Measurements from ENCODE around the gene MMP28. TPM values are rescaled to one million over a fixed set of nuclear protein-coding genes. Genes with fewer than 3 reads are reported as not detected.

Gene MMP28, protein sequence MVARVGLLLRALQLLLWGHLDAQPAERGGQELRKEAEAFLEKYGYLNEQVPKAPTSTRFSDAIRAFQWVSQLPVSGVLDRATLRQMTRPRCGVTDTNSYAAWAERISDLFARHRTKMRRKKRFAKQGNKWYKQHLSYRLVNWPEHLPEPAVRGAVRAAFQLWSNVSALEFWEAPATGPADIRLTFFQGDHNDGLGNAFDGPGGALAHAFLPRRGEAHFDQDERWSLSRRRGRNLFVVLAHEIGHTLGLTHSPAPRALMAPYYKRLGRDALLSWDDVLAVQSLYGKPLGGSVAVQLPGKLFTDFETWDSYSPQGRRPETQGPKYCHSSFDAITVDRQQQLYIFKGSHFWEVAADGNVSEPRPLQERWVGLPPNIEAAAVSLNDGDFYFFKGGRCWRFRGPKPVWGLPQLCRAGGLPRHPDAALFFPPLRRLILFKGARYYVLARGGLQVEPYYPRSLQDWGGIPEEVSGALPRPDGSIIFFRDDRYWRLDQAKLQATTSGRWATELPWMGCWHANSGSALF
- total RNA-seq (2014; rRNA removed; shearing (Covaris generic)) = 0.17 and 1.2 TPM in 2 replicates

DNA sequence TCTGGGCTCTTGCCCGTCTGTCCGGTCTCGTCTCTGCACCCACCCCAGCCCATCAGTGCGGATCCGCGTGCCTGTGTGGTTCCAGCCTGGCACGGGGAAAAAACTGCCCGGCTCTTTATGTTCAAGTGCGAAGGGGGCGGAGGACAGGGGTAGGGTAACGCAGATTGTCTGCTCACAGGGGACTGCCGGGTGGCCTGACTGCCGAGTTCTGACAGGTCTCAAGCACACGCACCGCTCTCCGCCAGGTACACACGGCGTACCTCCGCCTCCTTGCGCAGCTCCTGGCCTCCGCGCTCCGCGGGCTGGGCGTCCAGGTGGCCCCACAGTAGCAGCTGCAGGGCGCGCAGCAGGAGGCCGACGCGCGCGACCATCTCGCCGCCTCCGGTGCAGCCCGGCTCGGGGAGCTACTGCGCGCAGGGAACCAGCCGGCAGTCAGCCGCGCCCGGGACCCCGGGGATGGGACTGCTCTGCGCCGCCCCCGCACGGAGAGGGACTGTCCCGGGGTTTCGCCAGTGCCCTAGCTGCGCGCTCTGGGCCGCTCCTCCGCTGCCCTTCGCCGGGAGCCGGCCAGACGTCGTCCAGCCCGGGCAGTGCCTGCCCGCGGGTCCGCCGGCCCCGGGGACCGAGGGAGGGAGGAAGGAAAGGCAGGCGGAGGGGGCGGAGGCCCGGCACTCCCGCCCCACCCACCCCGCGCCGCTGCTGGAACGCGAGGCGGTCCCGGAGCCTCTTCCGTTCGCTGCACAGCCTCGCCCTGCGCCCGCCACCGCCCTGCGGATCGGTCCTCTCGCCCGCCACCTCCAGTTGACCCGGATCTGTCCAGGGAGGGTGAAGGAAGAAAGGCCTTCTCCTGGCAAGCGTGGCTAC is at the start of gene MMP28:
Gene MMP28 (minus strand): TSS at position 635 of the 864 bp plus-strand sequence. CDS start 264 bp downstream, at position 371.
- DNase-seq (ENCODE audit: low read depth) = peak; percentile 37

DNA sequence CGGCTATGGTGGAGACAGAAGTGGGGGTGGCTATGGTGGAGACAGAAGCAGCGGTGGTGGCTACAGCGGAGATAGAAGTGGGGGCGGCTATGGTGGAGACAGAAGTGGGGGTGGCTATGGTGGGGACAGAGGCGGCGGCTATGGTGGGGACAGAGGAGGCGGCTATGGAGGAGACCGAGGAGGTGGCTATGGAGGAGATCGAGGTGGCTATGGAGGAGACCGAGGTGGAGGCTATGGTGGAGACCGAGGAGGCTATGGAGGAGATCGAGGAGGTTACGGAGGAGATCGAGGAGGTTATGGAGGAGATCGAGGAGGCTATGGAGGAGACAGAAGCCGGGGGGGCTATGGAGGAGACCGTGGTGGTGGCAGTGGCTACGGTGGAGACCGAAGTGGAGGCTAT is 49.1 kb upstream of the MMP28 start:
- DNase-seq (ENCODE audit: low read depth) = no peak

DNA sequence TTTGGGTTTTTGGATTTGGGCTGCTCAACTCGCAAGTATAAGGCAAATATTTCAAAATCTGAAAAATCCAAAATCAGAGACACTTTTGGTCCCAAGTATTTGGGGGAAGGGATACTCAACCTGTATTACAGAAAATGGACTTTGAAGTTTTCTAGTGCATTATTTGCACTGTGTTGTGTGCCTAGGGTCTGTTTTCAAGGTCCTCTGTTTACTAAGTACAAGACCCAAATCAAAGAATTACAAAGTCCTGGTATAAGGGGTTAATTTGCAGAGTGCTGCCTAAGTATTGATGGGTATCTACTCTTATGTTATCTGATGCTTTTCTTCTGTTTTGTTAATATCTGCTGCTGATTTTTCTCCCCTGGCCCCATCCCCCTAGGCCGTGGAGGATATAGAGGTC is 48.3 kb upstream of the MMP28 start:
- no peak for DNase-seq (ENCODE audit: low read depth)

DNA sequence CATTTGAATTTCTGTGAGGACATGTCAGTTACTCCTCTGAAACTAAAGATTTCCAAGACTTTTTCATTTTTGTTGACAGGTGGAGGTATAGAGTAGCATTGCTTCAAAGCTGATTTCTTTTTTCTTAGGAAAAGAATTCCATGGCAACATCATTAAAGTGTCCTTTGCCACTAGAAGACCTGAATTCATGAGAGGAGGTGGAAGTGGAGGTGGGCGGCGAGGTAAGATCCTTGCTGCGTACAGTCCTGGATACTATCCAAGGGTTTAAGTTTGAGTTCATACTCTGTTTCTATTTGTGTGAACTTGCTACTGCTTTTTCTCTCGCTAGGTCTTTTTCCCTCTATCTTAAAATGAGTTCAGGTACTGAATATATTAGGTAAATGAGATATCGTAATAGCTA is 46.8 kb upstream of the MMP28 start:
- no peak for DNase-seq (ENCODE audit: low read depth)

DNA sequence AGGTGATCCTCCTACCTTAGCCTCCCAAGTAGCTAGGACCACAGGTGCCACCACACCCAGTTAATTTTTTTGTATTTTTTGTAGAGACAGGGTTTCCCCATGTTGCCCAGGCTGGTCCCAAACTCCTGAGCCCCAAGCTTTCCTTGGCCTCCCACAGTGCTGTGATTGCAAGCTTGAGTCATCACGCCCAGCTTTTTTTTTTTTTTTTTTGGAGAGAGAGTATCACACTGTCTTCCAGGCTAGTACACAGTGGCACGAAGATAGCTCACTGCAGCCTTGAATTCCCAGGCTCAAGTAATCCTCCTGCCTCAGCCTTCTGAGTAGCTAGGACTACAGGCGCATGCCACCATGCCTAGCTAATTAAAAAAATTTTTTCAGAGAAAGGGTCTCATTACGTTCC is 46.1 kb upstream of the MMP28 start:
- DNase-seq (ENCODE audit: low read depth) = peak; percentile 17

DNA sequence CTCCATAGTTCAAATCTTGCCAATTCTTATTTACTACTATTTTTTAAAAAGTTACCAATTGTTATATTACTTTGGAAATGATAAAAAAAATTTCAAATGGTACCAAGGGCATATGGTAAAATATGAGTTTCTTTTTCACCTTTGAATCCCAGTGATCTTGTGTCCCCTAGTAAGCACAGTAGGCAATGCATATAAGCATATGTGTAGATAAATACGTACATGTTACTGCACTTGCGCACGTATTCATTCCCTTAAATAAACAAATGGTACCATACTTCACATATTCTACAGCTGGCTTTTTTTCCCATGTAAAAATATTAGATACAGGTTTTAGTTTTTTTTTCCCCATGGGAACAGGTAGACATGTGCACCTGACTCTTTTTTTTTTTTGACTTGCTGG is 45.7 kb upstream of the MMP28 start:
- DNase-seq (ENCODE audit: low read depth) = no peak

DNA sequence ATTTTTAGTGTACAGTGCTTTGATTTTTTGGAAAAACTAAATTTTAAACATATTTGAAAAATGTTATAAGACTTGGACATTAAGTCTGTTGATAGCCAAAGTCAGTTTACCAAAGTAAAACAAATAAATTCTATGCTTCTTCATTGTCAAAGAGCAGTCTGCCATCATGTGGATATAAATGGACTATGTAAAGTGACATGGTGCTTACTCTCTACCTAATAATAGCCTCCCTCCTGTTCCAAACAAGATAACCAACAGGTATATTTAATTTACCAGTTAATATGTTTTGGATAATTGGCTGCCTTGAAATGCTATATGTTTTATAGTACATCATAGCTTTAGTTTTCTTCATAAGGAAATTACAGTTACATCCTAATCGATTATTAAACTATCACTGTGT is 29.8 kb upstream of the MMP28 start:
- no peak for DNase-seq (ENCODE audit: low read depth)

DNA sequence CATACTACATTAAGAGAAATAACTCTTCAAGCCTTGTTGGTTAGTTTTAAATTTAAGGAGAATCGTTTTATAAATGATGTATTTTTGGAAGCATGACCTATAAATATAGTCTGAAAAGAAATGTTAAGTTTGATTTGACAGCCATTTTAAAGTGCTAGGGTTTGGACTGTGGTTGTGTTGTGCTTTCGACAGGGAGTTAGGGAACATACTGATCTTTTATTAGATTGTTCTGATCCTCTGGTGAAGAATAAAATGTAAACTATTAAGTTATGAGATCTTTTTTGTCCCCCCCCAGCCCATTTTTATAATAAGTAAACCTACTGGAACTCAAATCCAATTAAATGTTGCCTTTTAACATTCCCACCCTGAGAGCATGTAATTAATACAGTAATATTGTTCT is 25.9 kb upstream of the MMP28 start:
- no peak for DNase-seq (ENCODE audit: low read depth)

DNA sequence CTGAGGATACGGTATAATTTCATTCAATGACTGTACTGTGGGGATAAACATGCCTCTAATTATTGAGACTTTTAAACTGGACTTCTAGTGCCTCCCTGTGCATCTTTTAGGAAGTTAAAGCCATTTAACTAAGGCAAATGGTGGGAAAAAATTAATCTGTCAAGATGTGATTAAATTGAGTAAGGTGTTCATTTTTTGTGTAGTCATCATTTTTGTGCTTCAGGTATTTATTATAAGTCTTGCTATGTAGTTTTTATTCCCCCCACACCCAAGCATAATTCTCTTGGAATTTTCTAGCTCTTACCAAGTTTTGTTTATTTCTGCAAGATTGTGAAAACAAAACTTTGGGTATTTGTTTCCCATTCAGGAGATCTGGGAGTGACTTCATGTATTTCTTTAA is 24.0 kb upstream of the MMP28 start:
- no peak for DNase-seq (ENCODE audit: low read depth)

DNA sequence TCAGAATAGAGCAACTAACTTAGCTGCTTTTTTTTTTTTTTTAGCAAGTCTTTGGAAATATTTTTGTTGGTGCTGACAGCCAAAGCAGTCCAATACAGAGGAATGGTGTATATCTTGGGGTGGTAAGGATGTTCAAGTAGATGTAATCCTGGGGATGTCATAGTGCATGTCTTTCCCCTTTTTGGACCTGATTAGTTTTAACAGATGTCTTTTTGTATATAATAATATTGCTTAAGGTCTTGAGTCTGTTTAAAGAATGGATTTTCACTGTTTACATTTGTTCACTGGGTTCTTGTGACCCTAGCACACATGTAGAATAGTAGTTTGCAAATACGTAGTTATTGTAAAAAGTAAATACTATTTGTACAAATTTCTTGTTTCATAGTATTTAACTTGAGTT is 21.8 kb upstream of the MMP28 start:
- no peak for DNase-seq (ENCODE audit: low read depth)

DNA sequence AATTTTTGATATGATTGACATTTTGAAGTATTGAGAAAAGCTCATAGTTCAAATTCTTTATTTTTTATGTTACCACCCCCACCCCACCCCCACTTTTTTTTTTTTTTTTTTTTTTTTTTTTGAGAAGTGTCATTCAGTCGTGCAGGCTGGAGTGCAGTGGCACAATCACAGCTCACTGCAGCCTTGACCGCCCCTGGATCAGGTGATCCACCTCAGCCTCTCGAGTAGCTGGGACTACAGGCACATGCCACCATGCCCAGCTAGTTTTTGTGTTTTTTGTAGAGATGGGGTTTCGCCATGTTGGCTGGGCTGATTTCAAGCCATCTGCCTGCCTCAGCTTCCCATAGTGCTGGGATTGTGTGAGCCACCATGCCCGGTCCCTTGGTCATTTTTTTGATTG is 21.3 kb upstream of the MMP28 start:
- DNase-seq (ENCODE audit: low read depth) = no peak

DNA sequence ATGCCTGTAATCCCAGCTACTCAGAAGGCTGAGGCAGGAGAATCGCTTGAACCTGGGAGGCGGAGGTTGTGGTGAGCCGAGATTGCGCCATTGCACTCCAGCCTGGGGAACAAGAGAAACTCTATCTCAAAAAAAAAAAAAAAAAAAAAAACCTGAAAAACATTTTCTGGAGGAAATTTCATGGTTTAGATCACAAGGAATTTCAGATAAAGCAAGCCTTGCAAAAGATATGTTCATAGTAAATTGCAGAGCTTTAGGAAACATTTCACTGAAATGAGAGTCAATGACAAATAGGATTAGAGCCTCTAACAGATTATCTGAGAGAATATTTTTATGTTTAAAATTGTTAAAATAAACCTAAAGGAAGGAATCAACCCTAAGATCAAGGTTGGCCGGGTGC is 17.0 kb upstream of the MMP28 start:
- DNase-seq (ENCODE audit: low read depth) = no peak

DNA sequence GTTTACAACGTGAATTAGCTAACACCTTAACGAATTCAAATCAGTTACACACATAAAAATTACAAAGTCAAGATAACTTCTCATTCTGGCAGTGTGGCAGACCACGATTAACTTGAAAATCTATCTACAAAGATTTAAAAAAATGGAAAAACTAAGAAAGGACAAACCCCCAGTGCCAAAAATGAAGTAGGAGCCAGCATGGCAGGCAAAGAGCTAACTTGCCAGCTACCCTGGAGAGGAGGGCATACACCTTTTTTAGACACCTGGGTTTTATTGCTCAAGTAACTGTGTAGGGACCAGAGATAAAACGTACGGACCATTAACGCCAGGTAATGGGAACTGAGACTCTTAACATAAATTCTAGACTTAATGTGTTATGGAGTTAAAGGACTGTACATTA is 16.3 kb upstream of the MMP28 start:
- DNase-seq (ENCODE audit: low read depth) = no peak

DNA sequence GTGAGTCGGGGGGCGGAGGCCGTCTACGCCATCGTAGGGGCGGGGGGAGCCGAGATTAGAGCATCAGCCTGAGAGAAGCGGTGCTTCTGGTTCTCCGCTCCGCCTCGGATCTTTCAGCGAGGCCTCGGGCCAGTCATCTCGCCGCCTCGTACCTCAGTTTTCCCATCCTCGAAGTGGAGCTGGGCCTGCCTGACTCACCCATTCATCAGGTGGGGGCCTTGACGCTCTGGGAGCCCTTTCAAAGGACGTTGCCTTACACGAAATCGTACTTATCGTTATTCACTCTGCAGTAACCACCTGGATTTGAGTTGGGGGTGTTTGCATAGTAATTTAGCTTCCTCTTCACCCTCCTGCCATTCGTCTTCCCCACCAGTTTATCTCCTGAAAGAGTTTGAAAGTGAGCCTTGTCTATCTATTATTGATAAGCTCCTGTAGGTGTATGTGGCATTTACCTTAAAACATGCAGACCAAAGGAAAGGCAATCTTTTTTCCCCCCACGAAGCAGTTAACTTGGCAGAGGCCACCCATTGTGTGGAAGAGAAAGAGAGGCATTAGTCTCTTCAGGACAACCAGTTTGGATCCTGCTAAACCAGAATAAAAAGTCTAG is 14.5 kb upstream of the MMP28 start:
- no peak for DNase-seq (ENCODE audit: low read depth)

DNA sequence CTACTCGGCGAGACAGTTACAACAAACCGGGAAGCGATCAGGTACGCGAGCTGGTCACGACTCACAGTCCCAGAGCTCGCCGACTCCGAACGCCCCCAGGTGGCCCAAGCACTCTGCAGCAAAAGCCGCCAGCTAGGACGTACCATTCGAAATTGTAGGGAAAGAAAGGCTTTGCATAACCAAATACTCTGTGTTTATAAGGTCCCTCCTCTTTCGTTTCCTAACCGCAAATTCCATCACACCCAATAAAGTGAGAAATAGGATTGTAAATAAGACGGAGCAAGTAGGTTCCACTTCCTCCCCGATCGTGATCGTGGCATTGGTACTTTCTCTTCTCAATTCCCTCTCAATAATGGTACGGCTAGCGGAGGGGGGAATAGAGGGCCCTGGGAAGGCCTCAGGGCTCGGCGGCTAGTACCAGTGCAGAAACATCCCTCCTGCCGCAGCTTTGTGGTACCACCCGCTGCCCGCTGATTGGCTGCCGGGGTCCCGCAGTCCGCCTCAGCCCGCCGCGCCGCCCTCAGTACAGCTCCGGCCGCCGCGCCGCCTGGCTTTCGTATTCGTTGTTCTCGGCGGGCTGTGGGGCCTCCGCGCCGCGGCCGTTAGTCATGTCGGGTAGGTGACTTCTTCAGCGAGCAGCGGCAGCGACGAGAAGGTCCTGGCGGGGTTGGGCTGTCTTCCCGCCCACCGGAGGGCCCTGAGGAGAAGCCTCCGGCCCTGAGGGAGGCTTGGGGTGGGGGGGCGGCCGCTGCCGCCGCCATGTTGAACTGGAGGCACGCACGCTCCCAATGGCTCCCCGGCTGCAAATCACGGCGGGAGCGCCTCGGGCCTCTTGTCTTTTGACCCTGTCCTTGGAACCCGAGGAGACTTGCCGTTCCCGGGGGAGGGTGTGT is 13.8 kb upstream of the MMP28 start, which contains the start of gene TAF15:
Gene TAF15 (plus strand): TSS at position 523 of the 893 bp plus-strand sequence. CDS start 86 bp downstream, at position 609.
- DNase-seq (ENCODE audit: low read depth) = peak; percentile 98

DNA sequence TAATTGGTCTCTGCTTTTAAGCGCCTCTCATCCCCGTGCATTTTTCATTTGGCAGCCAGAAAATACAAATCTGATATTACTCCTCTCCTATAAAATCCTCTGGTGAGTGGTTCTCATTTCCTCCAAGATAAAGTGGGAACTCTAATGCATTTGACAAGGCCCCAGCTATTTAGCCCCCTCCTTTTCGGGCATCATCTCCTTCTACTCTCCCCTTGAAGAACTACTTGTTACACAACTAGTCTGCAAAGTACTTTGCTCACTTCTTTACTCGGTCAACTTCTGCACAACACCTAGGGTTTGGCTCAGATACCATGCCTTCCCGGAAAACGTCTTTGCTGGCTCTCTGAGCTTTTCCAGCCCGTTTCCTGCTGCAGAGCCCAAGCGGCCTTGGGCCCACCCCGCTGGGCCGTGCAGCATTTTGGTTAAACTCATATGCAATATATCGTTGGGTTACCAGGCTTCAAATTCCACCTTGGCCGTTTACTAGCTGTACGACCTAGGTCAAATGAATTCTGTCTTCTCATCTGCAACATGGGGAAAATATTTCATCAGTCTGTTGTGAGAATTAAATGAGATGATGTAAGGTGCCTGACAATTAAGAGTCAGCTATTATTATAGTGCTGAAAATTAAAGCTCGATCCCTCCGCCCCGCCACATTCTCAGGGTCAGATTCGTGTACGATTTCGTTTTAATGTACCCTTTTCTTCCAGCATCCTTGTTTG is 13.0 kb upstream of the MMP28 start:
- no peak for DNase-seq (ENCODE audit: low read depth)

DNA sequence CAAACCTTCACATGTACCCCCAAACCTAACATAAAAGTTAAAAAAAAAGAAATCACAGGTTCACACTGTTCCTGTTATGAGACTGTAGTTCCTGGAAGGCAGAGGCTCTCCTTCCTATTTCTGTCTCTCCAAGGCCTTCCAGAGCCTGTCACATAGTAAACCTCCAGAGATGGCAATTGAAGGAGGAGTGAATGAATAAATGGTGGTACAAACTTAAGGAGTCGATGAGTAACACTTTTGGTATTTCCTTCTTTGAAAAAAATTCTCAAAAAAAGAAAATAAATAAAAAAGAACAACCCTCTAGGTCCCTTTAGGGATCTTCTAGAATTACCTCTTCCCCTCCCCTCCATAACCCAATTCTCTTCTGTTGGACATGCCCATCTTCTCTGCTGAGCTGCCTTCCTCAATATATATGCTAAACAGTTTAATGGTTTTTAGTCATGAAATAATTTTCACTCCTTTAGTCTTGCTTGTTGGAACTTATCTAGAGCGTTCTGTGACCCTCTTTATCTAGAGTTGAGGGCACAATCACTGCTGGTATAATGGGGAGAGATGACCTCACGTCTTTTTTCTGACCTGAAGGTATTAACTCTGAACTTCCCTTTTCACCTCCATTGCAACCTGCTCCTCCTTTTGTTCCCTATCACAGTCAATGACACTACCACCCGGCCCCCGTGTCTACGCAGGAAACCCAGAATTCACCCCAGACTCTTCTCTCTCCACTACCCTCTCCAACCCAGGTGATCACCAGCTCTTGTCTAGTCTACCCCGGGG is 12.1 kb upstream of the MMP28 start:
- peak; percentile 72 for DNase-seq (ENCODE audit: low read depth)

DNA sequence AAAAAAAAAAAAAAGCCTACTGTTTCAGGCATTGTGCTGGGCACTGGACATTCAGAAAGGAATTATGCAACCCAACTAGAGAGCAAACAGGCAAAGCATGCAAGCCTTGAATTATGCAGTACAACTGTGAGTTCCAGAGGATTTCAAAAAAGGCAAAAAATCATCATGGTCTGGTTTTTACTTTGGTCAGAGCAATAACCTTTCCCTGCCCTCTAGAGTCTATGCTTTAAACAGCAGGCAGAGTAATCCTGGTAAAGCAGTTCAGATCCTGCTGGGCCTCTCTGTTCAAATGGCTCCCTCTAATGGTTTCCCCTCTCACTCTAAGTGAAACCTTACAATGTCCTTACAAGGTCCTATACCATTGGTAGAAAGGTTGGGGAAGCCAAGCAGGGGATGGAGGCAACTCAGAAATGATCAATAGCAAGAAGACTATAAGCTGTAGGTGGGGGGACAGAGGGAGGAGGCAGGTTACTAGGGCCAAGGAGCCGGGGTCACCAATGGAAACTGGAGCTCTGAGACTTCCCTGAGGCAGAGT is 9.3 kb upstream of the MMP28 start:
- DNase-seq (ENCODE audit: low read depth) = peak; percentile 87

DNA sequence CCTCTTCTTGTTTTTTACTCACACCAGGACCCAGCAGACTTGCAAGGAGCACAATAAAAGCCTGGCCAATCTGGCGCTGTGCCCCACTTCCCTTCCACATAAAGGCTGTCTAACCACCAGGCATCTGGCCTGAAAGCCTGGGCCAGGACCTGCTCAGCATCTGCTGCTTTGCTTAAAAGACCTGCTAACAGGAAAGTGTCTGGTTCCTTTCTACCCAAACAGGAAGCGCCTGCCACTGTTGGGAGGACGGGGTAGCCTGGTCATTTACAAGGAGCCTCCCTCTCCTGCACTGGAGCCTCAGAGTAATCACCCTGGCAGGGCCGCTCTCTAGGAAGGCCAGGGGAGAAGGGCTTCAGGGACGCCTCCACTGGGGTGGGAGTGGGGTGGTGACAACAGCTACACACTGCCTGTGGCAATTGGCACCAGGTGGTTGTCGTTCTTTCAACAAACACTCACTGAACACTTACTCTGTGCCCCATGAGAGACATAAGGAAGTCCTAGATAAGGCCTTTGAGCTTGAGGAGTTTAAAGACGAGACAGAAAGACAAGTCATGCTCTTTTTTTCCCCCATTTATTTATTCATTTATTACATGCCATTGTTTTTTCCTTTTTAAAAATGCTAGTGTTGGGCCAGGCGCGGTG is 6.3 kb upstream of the MMP28 start:
- peak; percentile 64 for DNase-seq (ENCODE audit: low read depth)
